RWPE2 (cell line): ENCODE data around the gene EZR.

Experiments
- ATAC-seq: fragments of 200-7000 bp; cut with Tn5 transposase; 3 replicates; pipeline ENCODE4 v1.9.1; 2021; ENCODE audit warnings: low read depth
- DNase-seq: peaks from one replicate; pipeline ENCODE4 v3.0.0-alpha.2; 2020; ENCODE audit warnings: low spot score
- H3K27ac ChIP-seq: fragments of 450-650 bp; 2 replicates; pipeline ENCODE4 v1.5.1; 2017; ENCODE audit warnings: mild to moderate bottlenecking; ENCODE audit not compliant: poor library complexity, severe bottlenecking
- H3K27me3 ChIP-seq: fragments of 250-450 bp; sonication (Bioruptor Pico); 2 replicates; pipeline ENCODE4 v1.5.1; 2021; ENCODE audit warnings: mild to moderate bottlenecking, moderate library complexity; ENCODE audit not compliant: insufficient read depth, poor library complexity, severe bottlenecking
- H3K36me3 ChIP-seq: fragments of 250-450 bp; sonication (Bioruptor Pico); 2 replicates; pipeline ENCODE4 v1.5.1; 2020; ENCODE audit warnings: low read depth, mild to moderate bottlenecking, moderate library complexity
- H3K4me1 ChIP-seq: fragments of 250-450 bp; sonication (Bioruptor Pico); 2 replicates; pipeline ENCODE4 v1.5.1; 2021; ENCODE audit warnings: mild to moderate bottlenecking, moderate library complexity; ENCODE audit not compliant: insufficient read depth, poor library complexity, severe bottlenecking
- H3K4me3 ChIP-seq: fragments of 250-450 bp; sonication (Bioruptor Pico); 2 replicates; pipeline ENCODE4 v1.5.1; 2021; ENCODE audit warnings: mild to moderate bottlenecking, moderate library complexity; ENCODE audit not compliant: severe bottlenecking
- H3K9me3 ChIP-seq: fragments of 250-450 bp; sonication (Bioruptor Pico); 2 replicates; pipeline ENCODE4 v1.5.1; 2021; ENCODE audit warnings: mild to moderate bottlenecking, moderate library complexity; ENCODE audit not compliant: severe bottlenecking
- TF ChIP-seq, protein P1 (sequence below): fragments of 450-650 bp; IDR thresholded peaks from one replicate; pipeline ENCODE4 v1.5.1; 2017; ENCODE audit warnings: mild to moderate bottlenecking, moderate library complexity; ENCODE audit not compliant: poor library complexity, severe bottlenecking

The EZR gene

DNA sequence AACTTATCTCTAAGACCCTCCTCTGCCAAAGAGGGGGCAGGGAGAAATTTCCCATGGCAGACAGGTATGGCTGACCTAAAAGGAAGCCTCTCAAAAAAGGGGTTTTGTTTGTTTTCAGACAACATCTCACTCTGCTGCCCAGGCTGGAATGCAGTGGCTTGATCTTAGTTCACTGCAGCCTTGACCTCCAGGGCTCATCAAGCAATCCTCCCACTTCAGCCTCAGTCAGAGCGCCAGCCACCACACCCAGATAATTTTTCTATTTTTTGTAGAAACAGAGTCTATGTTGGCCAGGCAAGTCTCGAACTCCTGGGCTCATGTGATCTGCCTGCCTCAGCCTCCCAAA is 3.8 kb downstream of the EZR start:
- Histone ChIP-seq H3K27ac (peak overlapping the region; percentile 86), H3K9me3 (no peaks in the 10 kb centered on the region), H3K4me1 (peaks cover 62% of the 10 kb centered on the region), H3K36me3 (peaks cover 77% of the 10 kb centered on the region), H3K27me3 (no peaks in the 10 kb centered on the region), H3K4me3 (no peak overlapping the region)
- TF ChIP-seq, protein P1, sequence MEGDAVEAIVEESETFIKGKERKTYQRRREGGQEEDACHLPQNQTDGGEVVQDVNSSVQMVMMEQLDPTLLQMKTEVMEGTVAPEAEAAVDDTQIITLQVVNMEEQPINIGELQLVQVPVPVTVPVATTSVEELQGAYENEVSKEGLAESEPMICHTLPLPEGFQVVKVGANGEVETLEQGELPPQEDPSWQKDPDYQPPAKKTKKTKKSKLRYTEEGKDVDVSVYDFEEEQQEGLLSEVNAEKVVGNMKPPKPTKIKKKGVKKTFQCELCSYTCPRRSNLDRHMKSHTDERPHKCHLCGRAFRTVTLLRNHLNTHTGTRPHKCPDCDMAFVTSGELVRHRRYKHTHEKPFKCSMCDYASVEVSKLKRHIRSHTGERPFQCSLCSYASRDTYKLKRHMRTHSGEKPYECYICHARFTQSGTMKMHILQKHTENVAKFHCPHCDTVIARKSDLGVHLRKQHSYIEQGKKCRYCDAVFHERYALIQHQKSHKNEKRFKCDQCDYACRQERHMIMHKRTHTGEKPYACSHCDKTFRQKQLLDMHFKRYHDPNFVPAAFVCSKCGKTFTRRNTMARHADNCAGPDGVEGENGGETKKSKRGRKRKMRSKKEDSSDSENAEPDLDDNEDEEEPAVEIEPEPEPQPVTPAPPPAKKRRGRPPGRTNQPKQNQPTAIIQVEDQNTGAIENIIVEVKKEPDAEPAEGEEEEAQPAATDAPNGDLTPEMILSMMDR = no peak
- DNase-seq (no peak), ATAC-seq (no peak)

DNA sequence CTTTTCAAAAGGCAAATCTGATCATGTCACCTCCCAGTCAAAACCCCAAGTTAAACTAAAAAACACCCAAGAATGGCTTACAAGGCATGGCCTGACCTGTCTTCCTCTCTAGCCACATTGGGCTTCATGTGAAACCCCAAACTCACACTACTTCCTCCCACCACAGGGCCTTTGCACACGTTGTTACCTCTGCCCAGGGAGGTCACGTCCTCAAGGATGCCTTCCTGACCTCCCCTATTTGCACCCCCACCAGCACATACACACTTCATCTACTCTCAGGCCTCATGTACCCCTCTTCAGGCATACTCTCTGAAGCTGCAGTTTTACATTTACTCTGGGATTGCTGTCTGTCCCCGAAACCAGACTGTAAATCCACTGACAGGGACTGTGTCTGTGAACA is 6.1 kb downstream of the EZR start:
- Histone ChIP-seq H3K4me1 (peaks cover 78% of the 10 kb centered on the region), H3K27ac (peak overlapping the region; percentile 1), H3K27me3 (no peaks in the 10 kb centered on the region), H3K9me3 (no peaks in the 10 kb centered on the region), H3K36me3 (peaks cover 100% of the 10 kb centered on the region), H3K4me3 (no peak overlapping the region)
- TF ChIP-seq, protein P1 = no peak
- ATAC-seq (no peak), DNase-seq (no peak)

DNA sequence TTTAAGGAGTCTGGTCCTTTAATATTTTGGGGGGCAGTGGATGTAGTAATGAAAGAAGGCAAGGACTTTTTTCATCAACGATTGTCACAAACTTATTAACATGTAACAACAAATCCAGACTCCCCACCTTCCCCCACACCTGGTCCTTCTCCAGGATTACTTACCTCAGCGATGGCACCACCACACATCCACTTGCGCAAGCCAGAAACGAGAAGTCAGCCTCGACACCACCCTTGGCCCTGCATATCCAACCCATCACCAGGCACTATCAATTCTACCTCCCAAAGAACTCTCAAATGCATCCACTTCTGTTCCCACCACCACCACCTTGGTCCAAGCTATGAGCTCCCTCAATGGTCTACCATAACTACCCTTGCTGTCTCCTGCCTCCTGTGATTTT is 6.6 kb downstream of the EZR start:
- Histone ChIP-seq H3K27me3 (no peaks in the 10 kb centered on the region), H3K9me3 (no peaks in the 10 kb centered on the region), H3K4me1 (peaks cover 83% of the 10 kb centered on the region), H3K36me3 (peaks cover 100% of the 10 kb centered on the region), H3K27ac (peak overlapping the region; percentile 1), H3K4me3 (no peak overlapping the region)
- ATAC-seq = no peak
- TF ChIP-seq, protein P1 = no peak
- no peak for DNase-seq

DNA sequence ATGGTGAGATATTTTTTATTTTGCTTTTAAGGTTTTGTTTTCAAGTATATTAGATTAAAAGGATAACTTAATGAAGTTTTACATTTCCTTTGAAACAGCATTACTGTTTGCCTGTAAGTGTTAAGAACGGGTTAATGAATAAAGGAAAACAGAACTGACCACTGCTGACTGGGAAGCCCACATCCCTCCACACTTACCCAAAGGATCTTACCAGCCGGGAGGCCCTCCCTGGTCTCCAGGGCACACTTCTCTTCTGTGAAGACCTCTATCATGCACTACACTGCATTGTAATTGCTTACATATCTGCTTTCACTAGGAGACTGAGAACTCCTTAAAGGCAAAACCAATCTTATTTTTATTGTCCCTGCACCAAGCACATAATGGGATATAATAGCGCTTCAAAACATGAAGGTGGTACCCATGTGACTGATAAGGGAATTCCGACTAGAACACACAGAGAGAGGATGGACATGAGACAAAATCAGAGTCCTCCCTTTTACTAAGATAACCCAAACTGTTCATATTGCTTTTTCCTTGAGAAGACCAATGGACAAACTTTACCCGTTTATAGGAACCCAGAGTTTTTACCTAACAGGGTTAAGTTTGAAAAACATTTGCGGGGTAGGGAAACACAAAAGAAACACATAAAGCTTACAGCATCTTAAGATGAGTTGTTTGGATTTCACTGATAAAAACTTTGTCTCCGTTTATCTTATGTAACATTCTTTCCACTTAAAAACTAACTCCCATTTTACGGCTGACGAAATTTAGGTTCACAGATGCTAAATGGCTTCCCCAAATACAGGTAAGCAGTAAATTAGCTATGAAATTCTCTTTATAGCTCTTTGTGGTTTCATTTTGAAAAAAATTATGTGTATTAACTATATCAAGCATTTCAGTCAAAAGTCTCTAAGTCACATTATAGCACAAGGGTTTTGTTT is 8.7 kb downstream of the EZR start:
- no peak overlapping the region for H3K4me3 ChIP-seq
- ATAC-seq = no peak; the same call in 2 of the 3 replicates
- H3K36me3 ChIP-seq = peaks cover 99% of the 10 kb centered on the region

More for the DNA sequence above, 8.7 kb downstream of the EZR start:
- Histone ChIP-seq H3K4me1 (peaks cover 93% of the 10 kb centered on the region), H3K27me3 (no peaks in the 10 kb centered on the region), H3K9me3 (no peaks in the 10 kb centered on the region), H3K27ac (peak overlapping the region; percentile 1)
- no peak for DNase-seq
- TF ChIP-seq, protein P1 = no peak
